SU-DHL-6 (cell line): Measurements from ENCODE around the gene CRYBG1.

Experiments used
- CTCF ChIP-seq: fragments of 200-600 bp; sonication (generic); IDR thresholded peaks from one replicate; pipeline ENCODE4 v1.5.1; 2017; ENCODE audit warnings: antibody characterized with exemption, mild to moderate bottlenecking, low read length, moderate library complexity; ENCODE audit not compliant: insufficient read depth, poor library complexity, severe bottlenecking
- EZH2phosphoT487 ChIP-seq: fragments of 200-600 bp; sonication (generic), shearing (Covaris generic); conservative IDR thresholded peaks from 2 replicates; pipeline ENCODE4 v1.6.1; 2018; ENCODE audit warnings: mild to moderate bottlenecking, antibody characterized with exemption, low read length, moderate library complexity, mixed read lengths

- no peak for TF ChIP-seq CTCF
- no peak for TF ChIP-seq EZH2phosphoT487
Observed at GRCh38 chr6:106509420-106510089, 149.0 kb downstream of the CRYBG1 start.
